ENCODE results near the gene METTL14. TPM values are rescaled to one million over a fixed set of nuclear protein-coding genes. Genes with fewer than 3 reads are reported as not detected.

METTL14 gene
- total RNA-seq, 3 donors from 2014 or later = 33.6 to 53.6 (median 36.4) TPM

DNA sequence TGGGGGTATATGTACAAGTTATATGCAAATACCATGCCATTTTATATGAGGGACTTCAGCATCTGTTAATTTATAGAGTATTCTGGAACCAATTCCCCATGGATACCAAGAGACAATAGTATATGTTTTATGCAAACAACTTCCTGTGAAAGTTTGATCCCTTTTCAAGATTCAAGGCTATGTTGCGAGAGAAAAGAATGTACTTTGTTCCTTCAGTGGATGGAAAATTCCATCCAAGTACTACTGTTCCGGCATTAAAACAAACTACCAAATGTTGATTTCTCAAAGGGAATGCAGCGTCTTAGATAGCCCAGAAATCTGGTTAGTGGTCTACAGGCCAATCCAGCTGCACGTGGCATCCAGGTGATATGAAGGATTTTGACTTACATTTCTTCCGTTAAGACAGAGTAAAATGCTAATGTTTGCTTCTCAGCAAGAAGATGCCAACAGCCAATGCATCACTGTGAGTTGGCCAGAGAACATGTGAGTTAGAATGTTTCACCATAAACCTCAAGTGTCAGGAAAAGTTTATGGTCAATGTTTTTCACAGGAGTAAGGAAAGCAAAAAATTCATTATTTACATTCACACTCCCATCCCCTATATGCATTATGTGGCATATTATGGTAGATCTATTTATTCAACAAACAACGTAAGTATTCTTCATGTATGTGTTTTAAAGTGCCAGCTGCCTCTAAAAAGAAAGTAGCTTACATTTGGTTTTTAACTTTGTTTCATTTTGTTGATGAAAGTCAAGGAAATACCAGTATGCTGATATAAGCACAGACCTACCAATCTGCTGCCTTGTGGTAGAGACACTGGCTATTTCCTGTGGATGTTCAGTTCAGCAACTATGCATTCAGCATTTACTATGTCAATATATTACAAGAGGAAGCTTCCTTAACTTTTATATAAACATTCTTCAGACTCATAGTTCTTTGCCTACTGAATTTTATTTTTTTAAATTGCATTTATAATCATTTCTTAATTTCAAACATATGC lies 44.4 kb downstream of the METTL14 start:
- Histone ChIP-seq H3K36me3 (ENCODE audit: low read depth) (no peaks in the 10 kb centered on the region), H3K4me3 (no peak overlapping the region), H3K9me3 (no peaks in the 10 kb centered on the region), H3K4me1 (ENCODE audit: low read depth) (no peaks in the 10 kb centered on the region)
- DNase-seq (no peak), ATAC-seq (no peak)
- TF ChIP-seq CTCF (IDR thresholded peaks at IDR 0.05) = no peak
- intact Hi-C loops (cut with DNase I, micrococcal nuclease) = no loop called here

DNA sequence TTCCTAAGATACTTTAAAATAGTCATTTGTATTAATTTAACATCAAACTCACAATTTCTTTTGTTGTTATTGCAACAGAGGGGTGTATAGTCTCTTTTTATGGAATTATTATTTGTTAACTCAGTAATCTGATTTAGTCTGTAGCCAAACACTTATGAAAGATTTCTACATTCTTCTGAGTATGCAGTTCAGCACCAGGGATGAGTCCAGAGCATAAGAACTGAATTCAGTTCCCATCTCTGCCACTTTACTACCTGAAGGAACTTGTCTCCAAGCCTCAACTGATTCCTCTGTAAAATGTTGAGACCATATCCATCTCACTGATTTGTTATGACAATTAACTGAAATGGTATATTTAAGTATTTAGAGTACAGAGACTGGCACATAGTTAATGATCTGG lies 45.5 kb downstream of the METTL14 start:
- H3K9me3 ChIP-seq = no peaks in the 10 kb centered on the region
- no peaks in the 10 kb centered on the region for H3K4me1 ChIP-seq (ENCODE audit: low read depth)
- H3K4me3 ChIP-seq = no peak overlapping the region
- no peak for DNase-seq
- intact Hi-C loops (cut with DNase I, micrococcal nuclease) = no loop called here
- no peak for TF ChIP-seq CTCF (IDR thresholded peaks at IDR 0.05)
- no peak for ATAC-seq
- H3K36me3 ChIP-seq (ENCODE audit: low read depth) = no peaks in the 10 kb centered on the region

DNA sequence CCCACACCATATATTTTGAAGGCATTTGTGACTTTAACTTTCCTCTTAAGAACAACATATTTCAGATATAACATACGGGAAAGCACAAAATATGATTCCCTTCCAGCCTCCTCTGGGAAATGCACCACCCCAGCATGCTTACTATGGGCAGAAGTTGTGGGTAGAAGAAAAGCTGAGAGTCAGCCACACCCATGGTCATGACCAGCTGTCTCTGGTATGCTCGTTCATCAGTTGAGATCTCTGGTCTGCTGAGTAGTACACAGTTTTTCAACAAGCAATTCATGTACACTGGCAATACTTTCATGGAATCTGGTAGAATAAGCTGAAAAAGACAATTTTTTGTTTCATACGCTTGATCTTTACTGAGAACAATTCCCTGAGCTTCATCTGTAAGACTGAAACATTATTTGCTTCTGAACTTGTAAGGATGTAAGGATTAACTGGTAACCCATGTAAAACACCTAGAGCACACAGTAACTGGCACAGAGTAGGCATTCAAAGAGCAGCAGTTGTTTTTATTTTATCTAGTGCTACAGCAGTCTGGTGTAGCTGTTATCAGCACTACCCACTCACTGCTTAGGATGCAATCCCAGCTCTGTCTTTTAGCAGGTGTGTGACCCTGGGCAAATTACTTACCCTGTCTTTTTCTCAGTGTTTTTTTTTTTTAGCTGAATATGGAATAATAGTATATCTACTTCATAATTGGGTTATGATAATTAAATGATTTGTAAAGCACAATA lies 47.6 kb downstream of the METTL14 start:
- Histone ChIP-seq H3K9me3 (no peaks in the 10 kb centered on the region), H3K4me3 (no peak overlapping the region), H3K36me3 (ENCODE audit: low read depth) (no peaks in the 10 kb centered on the region), H3K4me1 (ENCODE audit: low read depth) (no peaks in the 10 kb centered on the region)
- ATAC-seq (no peak), DNase-seq (no peak)
- no peak for TF ChIP-seq CTCF (IDR thresholded peaks at IDR 0.05)
- intact Hi-C loops (cut with DNase I, micrococcal nuclease) = no loop called here

DNA sequence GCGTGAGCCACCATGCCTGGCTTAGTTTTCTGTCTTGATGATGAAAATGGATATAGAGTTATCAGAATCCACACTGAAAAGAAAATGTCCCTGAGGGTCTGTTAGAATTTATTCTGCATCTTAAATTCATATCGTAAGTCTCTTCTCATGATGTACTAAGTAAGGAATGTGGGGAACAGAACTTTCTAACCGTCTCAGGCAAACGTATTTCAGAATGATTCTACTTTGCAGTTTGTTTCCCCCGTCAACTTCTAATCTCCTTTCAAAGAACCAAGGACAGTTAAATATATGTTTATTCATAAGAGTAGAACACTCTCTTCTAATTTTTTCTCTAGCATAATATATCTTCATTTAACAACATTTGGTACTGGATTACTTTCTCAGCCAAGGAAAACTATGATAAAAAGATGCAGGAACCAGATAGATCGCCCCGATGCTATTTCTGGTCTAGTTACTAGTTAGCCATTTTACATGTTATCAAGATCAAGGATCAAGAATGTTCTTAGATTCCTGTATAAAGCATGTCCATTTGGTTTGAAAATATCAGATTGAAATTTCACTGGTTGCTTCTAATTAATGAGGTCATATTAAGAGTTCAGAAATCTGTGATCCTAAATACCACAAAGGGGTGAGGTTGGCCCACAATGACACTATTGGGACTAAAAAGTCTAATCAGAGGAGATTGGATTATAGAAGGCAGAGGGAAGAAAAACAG lies 49.5 kb downstream of the METTL14 start:
- ATAC-seq (no peak), DNase-seq (no peak)
- no peak for TF ChIP-seq CTCF (IDR thresholded peaks at IDR 0.05)
- Histone ChIP-seq H3K4me1 (ENCODE audit: low read depth) (no peaks in the 10 kb centered on the region), H3K9me3 (no peaks in the 10 kb centered on the region), H3K4me3 (no peak overlapping the region), H3K36me3 (ENCODE audit: low read depth) (peaks cover 2% of the 10 kb centered on the region)
- intact Hi-C loops (cut with DNase I, micrococcal nuclease) = no loop called here

DNA sequence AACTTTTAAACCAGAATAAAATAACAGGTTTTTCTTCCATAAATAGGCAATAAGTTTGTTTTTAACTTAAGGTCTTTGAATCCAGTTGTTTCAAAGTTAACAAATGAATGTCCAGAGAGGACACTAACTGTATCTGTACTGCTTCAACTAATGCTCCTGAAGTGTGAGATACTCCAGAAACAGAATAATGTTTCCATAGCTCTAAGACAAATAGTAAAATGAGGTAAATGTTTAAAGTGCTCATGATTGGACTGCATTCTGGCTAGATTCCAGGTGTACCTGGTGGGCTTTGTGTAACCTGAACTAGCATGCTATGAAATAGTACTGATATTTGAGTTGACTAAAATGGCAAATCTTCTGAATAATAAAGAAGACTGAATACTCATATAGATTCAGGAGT lies 51.7 kb downstream of the METTL14 start:
- no peak for TF ChIP-seq CTCF (IDR thresholded peaks at IDR 0.05)
- ATAC-seq = no peak
- H3K4me3 ChIP-seq = no peak overlapping the region
- H3K9me3 ChIP-seq = no peaks in the 10 kb centered on the region
- no peaks in the 10 kb centered on the region for H3K4me1 ChIP-seq (ENCODE audit: low read depth)
- intact Hi-C loops (cut with DNase I, micrococcal nuclease) = no loop called here
- DNase-seq = no peak
- H3K36me3 ChIP-seq (ENCODE audit: low read depth) = peaks cover 4% of the 10 kb centered on the region

Data from mucosa of descending colon (tissue), 3 donors.